ENCODE data around the gene H2BK1. TPM values are rescaled to one million over a fixed set of nuclear protein-coding genes. Genes with fewer than 3 reads are reported as not detected.

The H2BK1 gene
- total RNA-seq, 6 experiments from 2014 or later, result not detected

MicroRNAs within 50 kb of the gene (microRNA counts, 767-probe panel; counts per million panel counts)
- microRNA hsa-miR-671-3p (237 counts per million), microRNA hsa-miR-671-5p (237 counts per million)

Other genes with a start within 250 kb of the H2BK1 start
- under 1 TPM in 5 of 6 experiments, not detected in 1; 0.11 to 0.69 (median 0.18) TPM for gene KCNH2, start 232.2 kb downstream of the H2BK1 start, total RNA-seq
- 1 to 10 TPM; 2.4 to 9.2 (median 5.0) TPM for gene NOS3, start 219.5 kb downstream of the H2BK1 start, total RNA-seq
- under 1 TPM in 1 of 6 experiments, not detected in 5; 0.40 TPM for gene ATG9B, start 186.0 kb downstream of the H2BK1 start, total RNA-seq
- gene ABCB8, start 182.0 kb downstream of the H2BK1 start, total RNA-seq, result 10 to 100 TPM; 22.3 to 33.8 (median 26.8) TPM
- gene ASIC3, start 162.0 kb downstream of the H2BK1 start, total RNA-seq, result 1 to 10 TPM in 5 of 6 experiments, under 1 TPM in 1; 0.53 to 1.2 (median 1.2) TPM
- 1 to 10 TPM; 5.0 to 9.6 (median 6.1) TPM for gene CDK5, start 152.6 kb downstream of the H2BK1 start, total RNA-seq
- gene SLC4A2, start 150.9 kb downstream of the H2BK1 start, total RNA-seq, result 100 to 1,000 TPM in 4 of 6 experiments, 10 to 100 TPM in 2; 74.0 to 140 (median 106) TPM
- 10 to 100 TPM; 33.4 to 48.8 (median 43.9) TPM for gene FASTK, start 129.7 kb downstream of the H2BK1 start, total RNA-seq
- 10 to 100 TPM; 27.7 to 63.1 (median 41.8) TPM for gene TMUB1, start 127.0 kb downstream of the H2BK1 start, total RNA-seq
- gene AGAP3, start 124.0 kb downstream of the H2BK1 start, total RNA-seq, result 10 to 100 TPM; 36.3 to 44.3 (median 39.5) TPM
- gene GBX1, start 42.8 kb downstream of the H2BK1 start, total RNA-seq, result not detected
- gene ASB10, start 23.2 kb downstream of the H2BK1 start, total RNA-seq, result not detected
- gene ABCF2, start 16.7 kb upstream of the H2BK1 start, total RNA-seq, result 10 to 100 TPM in 4 of 6 experiments, 1 to 10 TPM in 2; 7.3 to 22.3 (median 11.4) TPM
- 10 to 100 TPM; 11.9 to 20.7 (median 17.7) TPM for gene CHPF2, start 22.0 kb upstream of the H2BK1 start, total RNA-seq
- gene SMARCD3, start 38.2 kb upstream of the H2BK1 start, total RNA-seq, result 1 to 10 TPM; 2.4 to 7.3 (median 2.7) TPM
- 10 to 100 TPM; 21.1 to 31.3 (median 26.2) TPM for gene NUB1, start 131.3 kb upstream of the H2BK1 start, total RNA-seq
- gene WDR86, start 199.6 kb upstream of the H2BK1 start, total RNA-seq, result under 1 TPM in 5 of 6 experiments, not detected in 1; 0.31 to 0.74 (median 0.44) TPM
- not detected for gene CRYGN, start 229.7 kb upstream of the H2BK1 start, total RNA-seq

All from right lobe of liver (tissue), 5 donors.